Measurements from ENCODE around the gene RAD51B.

GRCh38 chr14:68295316-68295816 lies 475.8 kb downstream of the RAD51B start:
- TF ChIP-seq CTCF (IDR thresholded peaks at IDR 0.05), result no peak
- TF ChIP-seq POLR2A (IDR thresholded peaks at IDR 0.05), result no peak
- no peak for TF ChIP-seq POLR2AphosphoS5 (IDR thresholded peaks at IDR 0.05)
